Measurements from ENCODE around the gene ADGRG3. TPM values are rescaled to one million over a fixed set of nuclear protein-coding genes. Genes with fewer than 3 reads are reported as not detected.

Gene ADGRG3
- total RNA-seq, 1 donor from 2014 or later = not detected

- intact Hi-C loops (cut with micrococcal nuclease) = no loop called here
- Mint-ChIP-seq H3K4me3 (no peak overlapping the region), H3K4me1 (ENCODE audit: low read depth) (peaks cover 20% of the 10 kb centered on the region), H3K9me3 (no peaks in the 10 kb centered on the region), H3K36me3 (ENCODE audit: low read depth) (no peaks in the 10 kb centered on the region), H3K27me3 (ENCODE audit: insufficient read depth) (peaks cover 20% of the 10 kb centered on the region), H3K27ac (no peak overlapping the region)
- DNase-seq (ENCODE audit: low spot score) = no peak
Measured at GRCh38 chr16:57627184-57627871, 40.8 kb upstream of the ADGRG3 start.

- Mint-ChIP-seq H3K27ac (peak within 1 kb of the TSS; percentile 29), H3K9me3 (no peaks in the 10 kb centered on the region), H3K4me1 (ENCODE audit: low read depth) (peaks cover 20% of the 10 kb centered on the region), H3K36me3 (ENCODE audit: low read depth) (no peaks in the 10 kb centered on the region), H3K27me3 (ENCODE audit: insufficient read depth) (peaks cover 19% of the 10 kb centered on the region), H3K4me3 (peak within 1 kb of the TSS; percentile 78)
- DNase-seq (ENCODE audit: low spot score) = peak; percentile 22
- intact Hi-C loops (cut with micrococcal nuclease) = loop anchor here (1.0 kb wide), 2 partner anchors 19 to 37 kb away; no protein-coding TSS in a partner anchor
Measured at GRCh38 chr16:57628008-57628781, 39.9 kb upstream of the ADGRG3 start, which contains the start of gene ADGRG1. ADGRG1 (plus strand) TSS chr16:57628630; CDS start chr16:57650288, 21,658 bp downstream.

DNA sequence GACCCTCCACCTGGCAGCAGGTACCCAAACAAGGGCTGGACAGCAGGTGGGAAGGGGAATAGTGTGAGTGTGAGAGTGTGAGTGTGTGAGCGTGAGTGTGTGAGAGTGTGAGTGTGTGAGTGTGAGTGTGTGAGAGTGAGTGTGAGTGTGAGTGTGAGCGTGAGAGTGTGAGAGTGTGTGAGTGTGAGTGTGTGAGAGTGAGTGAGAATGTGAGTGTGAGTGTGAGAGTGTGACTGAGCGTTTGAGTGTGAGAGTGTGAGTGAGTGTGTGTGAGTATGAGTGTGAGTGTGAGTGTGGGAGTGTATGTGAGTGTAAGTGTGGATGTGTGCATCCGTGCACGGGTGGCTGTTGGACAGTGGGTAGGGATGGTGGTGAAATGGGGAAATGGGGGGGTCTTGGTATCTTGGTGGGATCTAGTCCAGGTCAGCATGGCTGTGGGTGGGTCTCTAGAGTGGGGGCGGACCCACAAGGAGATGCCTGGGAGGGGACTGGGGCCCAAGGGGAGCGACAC lies 39.3 kb upstream of the ADGRG3 start:
- DNase-seq (ENCODE audit: low spot score) = no peak
- H3K27me3 Mint-ChIP-seq (ENCODE audit: insufficient read depth) = peaks cover 19% of the 10 kb centered on the region
- no peaks in the 10 kb centered on the region for H3K36me3 Mint-ChIP-seq (ENCODE audit: low read depth)
- intact Hi-C loops (cut with micrococcal nuclease) = loop anchor here (1.0 kb wide), 2 partner anchors 20 to 38 kb away; no protein-coding TSS in a partner anchor
- peaks cover 20% of the 10 kb centered on the region for H3K4me1 Mint-ChIP-seq (ENCODE audit: low read depth)
- H3K4me3 Mint-ChIP-seq = peak overlapping the region; percentile 78
- H3K9me3 Mint-ChIP-seq = no peaks in the 10 kb centered on the region
- H3K27ac Mint-ChIP-seq = peak overlapping the region; percentile 29

DNA sequence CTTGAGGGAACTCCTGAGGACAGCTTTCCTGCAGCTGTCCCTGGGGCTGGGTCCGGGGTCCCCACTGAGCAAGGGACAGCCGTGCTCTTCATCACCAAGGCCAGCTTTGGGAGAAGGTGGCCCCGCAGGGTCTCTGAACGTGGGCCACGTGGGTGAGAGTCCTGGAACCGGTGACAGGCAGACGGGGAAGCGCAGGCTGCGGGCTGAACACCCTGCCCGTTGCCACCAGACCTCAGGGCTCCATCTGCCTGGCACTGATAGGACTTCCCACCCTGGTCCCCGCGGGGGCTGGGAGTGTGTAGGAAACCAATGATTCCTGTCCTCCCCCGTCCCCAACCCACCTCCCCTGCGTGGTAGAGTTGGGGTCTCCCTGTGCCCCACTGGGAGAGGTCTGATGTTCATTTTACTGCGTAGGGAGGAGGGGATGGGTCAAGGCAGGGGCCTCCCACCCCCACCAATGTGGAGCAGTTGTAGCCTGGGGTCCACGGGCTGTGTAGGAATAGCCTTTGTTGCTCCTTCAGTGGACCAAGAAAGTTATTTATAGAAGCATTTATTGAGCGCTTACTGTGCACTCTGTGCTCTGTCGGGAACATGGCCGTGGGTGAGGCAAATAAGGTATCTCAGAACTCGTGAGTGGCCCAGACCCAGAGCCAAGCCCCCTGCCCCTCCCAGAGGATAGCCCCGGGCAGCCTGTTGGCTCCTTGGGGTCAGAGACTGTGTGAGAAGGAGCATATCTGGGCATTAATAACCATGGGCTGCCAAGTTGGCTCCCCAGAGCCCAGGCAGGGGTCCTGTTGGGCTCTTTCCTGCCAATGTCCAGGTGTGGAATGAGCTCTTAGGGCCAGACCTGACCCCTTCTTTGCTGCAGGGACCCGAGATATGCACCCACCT lies 38.3 kb upstream of the ADGRG3 start:
- Mint-ChIP-seq H3K36me3 (ENCODE audit: low read depth) (no peaks in the 10 kb centered on the region), H3K9me3 (no peaks in the 10 kb centered on the region), H3K4me3 (peak overlapping the region; percentile 78), H3K27me3 (ENCODE audit: insufficient read depth) (peaks cover 19% of the 10 kb centered on the region), H3K27ac (no peak overlapping the region), H3K4me1 (ENCODE audit: low read depth) (peaks cover 20% of the 10 kb centered on the region)
- intact Hi-C loops (cut with micrococcal nuclease) = no loop called here
- no peak for DNase-seq (ENCODE audit: low spot score)

- DNase-seq (ENCODE audit: low spot score) = no peak
- intact Hi-C loops (cut with micrococcal nuclease) = no loop called here
- peaks cover 20% of the 10 kb centered on the region for H3K4me1 Mint-ChIP-seq (ENCODE audit: low read depth)
- no peaks in the 10 kb centered on the region for H3K9me3 Mint-ChIP-seq
- H3K36me3 Mint-ChIP-seq (ENCODE audit: low read depth) = no peaks in the 10 kb centered on the region
- peaks cover 17% of the 10 kb centered on the region for H3K27me3 Mint-ChIP-seq (ENCODE audit: insufficient read depth)
- peak overlapping the region; percentile 5 for H3K27ac Mint-ChIP-seq
- no peak overlapping the region for H3K4me3 Mint-ChIP-seq
Measured at GRCh38 chr16:57630407-57630797, 37.7 kb upstream of the ADGRG3 start.

- H3K4me3 Mint-ChIP-seq = no peak overlapping the region
- H3K4me1 Mint-ChIP-seq (ENCODE audit: low read depth) = peaks cover 20% of the 10 kb centered on the region
- intact Hi-C loops (cut with micrococcal nuclease) = no loop called here
- no peaks in the 10 kb centered on the region for H3K36me3 Mint-ChIP-seq (ENCODE audit: low read depth)
- H3K27ac Mint-ChIP-seq = no peak overlapping the region
- no peaks in the 10 kb centered on the region for H3K9me3 Mint-ChIP-seq
- DNase-seq (ENCODE audit: low spot score) = no peak
- peaks cover 17% of the 10 kb centered on the region for H3K27me3 Mint-ChIP-seq (ENCODE audit: insufficient read depth)
Measured at GRCh38 chr16:57630931-57631845, 36.9 kb upstream of the ADGRG3 start.

GRCh38 chr16:57632568-57632967 lies 35.5 kb upstream of the ADGRG3 start:
- no peak overlapping the region for H3K4me3 Mint-ChIP-seq
- DNase-seq (ENCODE audit: low spot score) = no peak
- no peaks in the 10 kb centered on the region for H3K9me3 Mint-ChIP-seq
- intact Hi-C loops (cut with micrococcal nuclease) = loop anchor here (2.0 kb wide), 1 partner anchor 14 kb away; no protein-coding TSS in a partner anchor
- H3K27ac Mint-ChIP-seq = no peak overlapping the region
- peaks cover 20% of the 10 kb centered on the region for H3K4me1 Mint-ChIP-seq (ENCODE audit: low read depth)
- H3K27me3 Mint-ChIP-seq (ENCODE audit: insufficient read depth) = peaks cover 21% of the 10 kb centered on the region
- H3K36me3 Mint-ChIP-seq (ENCODE audit: low read depth) = no peaks in the 10 kb centered on the region

- no peak overlapping the region for H3K27ac Mint-ChIP-seq
- intact Hi-C loops (cut with micrococcal nuclease) = loop anchor here (2.0 kb wide), 1 partner anchor 13 kb away; no protein-coding TSS in a partner anchor
Measured at GRCh38 chr16:57633383-57634064, 34.6 kb upstream of the ADGRG3 start.

GRCh38 chr16:57634171-57634570 lies 33.9 kb upstream of the ADGRG3 start:
- intact Hi-C loops (cut with micrococcal nuclease) = no loop called here
- Mint-ChIP-seq H3K4me3 (no peak overlapping the region), H3K27me3 (ENCODE audit: insufficient read depth) (peaks cover 22% of the 10 kb centered on the region), H3K4me1 (ENCODE audit: low read depth) (peaks cover 12% of the 10 kb centered on the region), H3K9me3 (no peaks in the 10 kb centered on the region), H3K27ac (no peak overlapping the region), H3K36me3 (ENCODE audit: low read depth) (no peaks in the 10 kb centered on the region)
- DNase-seq (ENCODE audit: low spot score) = no peak

More at GRCh38 chr16:57633383-57634064, 34.6 kb upstream of the ADGRG3 start:
- Mint-ChIP-seq H3K4me3 (no peak overlapping the region), H3K4me1 (ENCODE audit: low read depth) (peaks cover 17% of the 10 kb centered on the region), H3K9me3 (no peaks in the 10 kb centered on the region), H3K36me3 (ENCODE audit: low read depth) (no peaks in the 10 kb centered on the region), H3K27me3 (ENCODE audit: insufficient read depth) (peaks cover 27% of the 10 kb centered on the region)
- no peak for DNase-seq (ENCODE audit: low spot score)

DNA sequence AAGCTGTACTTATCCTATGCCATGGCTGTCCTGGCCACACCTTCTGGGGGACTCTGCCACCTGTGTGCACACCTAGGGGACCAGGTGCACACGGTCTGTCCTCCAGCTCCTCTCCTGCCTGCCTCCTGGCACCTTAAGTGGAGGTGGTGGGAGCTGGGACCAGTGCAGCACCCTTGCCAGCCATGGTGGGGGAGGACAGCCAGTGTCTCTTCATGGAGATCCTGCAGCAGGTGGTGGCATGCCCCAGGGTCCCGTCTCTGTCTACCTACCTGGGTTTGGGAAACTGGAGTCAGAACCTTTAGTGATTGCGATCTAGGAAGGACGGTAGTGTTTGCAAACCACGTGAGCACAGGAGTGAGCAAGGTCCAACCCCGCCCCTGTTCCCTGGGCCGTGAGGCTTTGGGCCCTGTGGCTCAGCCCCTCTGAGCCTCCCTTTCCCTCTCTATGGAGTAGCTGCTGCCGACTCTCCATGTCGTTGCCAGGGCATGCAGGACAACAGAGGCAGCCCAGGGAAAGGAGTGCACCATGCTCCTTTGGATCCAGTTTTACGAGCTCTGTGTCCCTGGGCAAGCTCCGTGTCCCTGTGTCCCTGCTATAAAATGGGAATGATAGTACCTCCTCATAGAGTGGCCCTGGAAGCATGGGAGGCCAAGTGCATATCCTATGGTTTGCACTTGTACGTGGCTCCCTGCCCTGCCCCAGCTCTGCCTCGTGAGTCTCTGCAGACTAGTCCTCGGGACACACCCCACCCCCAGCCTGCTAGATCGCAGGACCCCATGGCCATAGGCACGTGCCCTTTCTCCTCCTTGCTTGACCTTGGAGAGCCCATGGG lies 32.6 kb upstream of the ADGRG3 start:
- H3K27ac Mint-ChIP-seq = no peak overlapping the region
- peaks cover 8% of the 10 kb centered on the region for H3K4me1 Mint-ChIP-seq (ENCODE audit: low read depth)
- no peaks in the 10 kb centered on the region for H3K36me3 Mint-ChIP-seq (ENCODE audit: low read depth)
- no peak overlapping the region for H3K4me3 Mint-ChIP-seq
- H3K27me3 Mint-ChIP-seq (ENCODE audit: insufficient read depth) = peaks cover 25% of the 10 kb centered on the region
- no peaks in the 10 kb centered on the region for H3K9me3 Mint-ChIP-seq
- no peak for DNase-seq (ENCODE audit: low spot score)
- intact Hi-C loops (cut with micrococcal nuclease) = no loop called here

Measured in activated T-helper 1 cell treated with anti-CD3 and anti-CD28 coated beads, Interleukin-12 subunit alpha, Interleukin-12 subunit beta, Interleukin-2, Interleukin-4 antibody, amounts not matched to agents 30 ng/mL and 10 ng/mL and 1 ng/mL, durations not matched to agents 14 hours and 24 hours and 36 hours (primary cell).